Peyer's patch (tissue), 4 donors: Measurements from ENCODE around the gene SLC35B1. TPM values are rescaled to one million over a fixed set of nuclear protein-coding genes. Genes with fewer than 3 reads are reported as not detected.

Source experiments
- DNase-seq, 3 donors: peaks; one replicate each; pipeline ENCODE4 v3.0.0-alpha.2; 2017 to 2019
- H3K27ac ChIP-seq, 4 donors: fragments of 200-600 bp; sonication (generic); one replicate each; pipeline ENCODE4 v1.5.1; 2016 to 2019
- H3K27me3 ChIP-seq, 2 donors: fragments of 200-600 bp; sonication (generic); one replicate each; pipeline ENCODE4 v1.5.1; 2019
- H3K36me3 ChIP-seq, 3 donors: fragments of 200-600 bp; sonication (generic); one replicate each; pipeline ENCODE4 v1.5.1; 2016 to 2019
- H3K4me1 ChIP-seq, 4 donors: fragments of 200-600 bp; sonication (generic); one replicate each; pipeline ENCODE4 v1.5.1; 2016 to 2019
- H3K4me3 ChIP-seq, 4 donors: fragments of 200-600 bp; sonication (generic); 1 replicate in 3 of 4; 2 replicates in 1 of 4; pipeline ENCODE4 v1.5.1; 2016 to 2019; ENCODE audit warnings: mild to moderate bottlenecking in 1 of 4
- H3K9me3 ChIP-seq, 4 donors: fragments of 200-600 bp; sonication (generic); one replicate each; pipeline ENCODE4 v1.5.1; 2016 to 2019; ENCODE audit warnings: mild to moderate bottlenecking in 1 of 4
- POLR2A ChIP-seq, 2 donors: fragments of 450-650 bp; IDR thresholded peaks; one replicate each; pipeline ENCODE4 v1.5.1; 2017; ENCODE audit warnings: antibody characterized with exemption in 2 of 2, mild to moderate bottlenecking in 2 of 2, moderate library complexity in 2 of 2
- total RNA-seq, 4 donors: library from RNA; depleted of rRNA; stranded (reverse); fragments of >200 nt; gene quantifications; one replicate each; pipeline ENCODE4 v1.1.0, GENCODE V29; 2016
- TF ChIP-seq, protein P1 (sequence below), 6 experiments: fragments of 450-650 bp in 4 of 6; fragments of 200-600 bp in 2 of 6; sonication (generic) in 1 of 6; IDR thresholded peaks; one replicate each; pipeline ENCODE4 v1.5.1; 2017 to 2019; ENCODE audit warnings: antibody characterized with exemption in 6 of 6, mild to moderate bottlenecking in 3 of 6, moderate library complexity in 1 of 6

The SLC35B1 gene
- total RNA-seq, 4 donors from 2014 or later, result 42.1 to 115 (median 78.2) TPM

DNA sequence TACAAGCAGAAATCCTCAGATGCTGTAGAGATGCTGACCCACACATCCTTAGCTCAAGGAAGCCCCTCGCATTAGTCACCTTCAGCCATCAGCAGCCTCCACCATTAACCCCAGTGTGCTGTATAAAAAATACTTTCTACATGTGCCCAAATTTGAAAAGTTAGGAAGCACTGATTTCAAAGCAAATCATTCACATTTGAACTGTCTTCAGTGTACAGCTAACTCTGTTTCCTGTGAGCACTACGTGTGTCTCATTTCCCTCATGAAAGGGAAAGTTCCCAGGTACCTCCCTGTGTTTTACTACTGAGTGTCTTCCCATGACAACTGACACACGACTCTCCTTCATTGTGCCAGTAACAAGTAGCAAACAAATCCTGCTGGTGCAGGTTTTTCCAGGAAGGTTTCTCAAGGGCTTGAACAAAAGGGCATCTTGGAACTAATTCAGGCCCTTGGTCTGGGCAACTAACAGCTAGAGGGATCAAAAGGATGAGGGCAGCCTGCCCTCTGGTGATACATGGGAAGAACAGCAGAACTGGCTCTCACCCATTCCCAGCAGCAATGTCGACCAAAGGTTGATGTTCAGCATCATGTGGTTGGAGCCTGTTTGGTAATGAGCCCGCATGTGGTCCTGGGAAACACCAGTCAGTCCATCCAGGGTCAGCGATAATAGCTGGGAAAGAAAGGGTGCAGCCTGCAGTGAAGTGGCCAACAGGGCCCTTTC lies 4.0 kb downstream of the SLC35B1 start:
- H3K36me3 ChIP-seq, result peaks cover 0 to 62% (median 4%) of the 10 kb centered on the region in 3 donors
- TF ChIP-seq, protein P1, sequence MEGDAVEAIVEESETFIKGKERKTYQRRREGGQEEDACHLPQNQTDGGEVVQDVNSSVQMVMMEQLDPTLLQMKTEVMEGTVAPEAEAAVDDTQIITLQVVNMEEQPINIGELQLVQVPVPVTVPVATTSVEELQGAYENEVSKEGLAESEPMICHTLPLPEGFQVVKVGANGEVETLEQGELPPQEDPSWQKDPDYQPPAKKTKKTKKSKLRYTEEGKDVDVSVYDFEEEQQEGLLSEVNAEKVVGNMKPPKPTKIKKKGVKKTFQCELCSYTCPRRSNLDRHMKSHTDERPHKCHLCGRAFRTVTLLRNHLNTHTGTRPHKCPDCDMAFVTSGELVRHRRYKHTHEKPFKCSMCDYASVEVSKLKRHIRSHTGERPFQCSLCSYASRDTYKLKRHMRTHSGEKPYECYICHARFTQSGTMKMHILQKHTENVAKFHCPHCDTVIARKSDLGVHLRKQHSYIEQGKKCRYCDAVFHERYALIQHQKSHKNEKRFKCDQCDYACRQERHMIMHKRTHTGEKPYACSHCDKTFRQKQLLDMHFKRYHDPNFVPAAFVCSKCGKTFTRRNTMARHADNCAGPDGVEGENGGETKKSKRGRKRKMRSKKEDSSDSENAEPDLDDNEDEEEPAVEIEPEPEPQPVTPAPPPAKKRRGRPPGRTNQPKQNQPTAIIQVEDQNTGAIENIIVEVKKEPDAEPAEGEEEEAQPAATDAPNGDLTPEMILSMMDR (IDR thresholded peaks at IDR 0.05), result peak in 4 of 6 experiments; percentile 32 to 80 (median 72)
- TF ChIP-seq POLR2A (IDR thresholded peaks at IDR 0.05), result peak in 1 of 2 donors; percentile 49
- H3K27ac ChIP-seq, result peak overlapping the region in 3 of 4 donors; percentile 32 to 82 (median 67)
- H3K9me3 ChIP-seq, result no peaks in the 10 kb centered on the region
- peaks cover 3 to 34% (median 6%) of the 10 kb centered on the region in 4 donors for H3K4me1 ChIP-seq
- H3K4me3 ChIP-seq, result no peak overlapping the region
- DNase-seq, result peak in 2 of 3 donors; percentile 59 to 77
- H3K27me3 ChIP-seq, result no peaks in the 10 kb centered on the region

DNA sequence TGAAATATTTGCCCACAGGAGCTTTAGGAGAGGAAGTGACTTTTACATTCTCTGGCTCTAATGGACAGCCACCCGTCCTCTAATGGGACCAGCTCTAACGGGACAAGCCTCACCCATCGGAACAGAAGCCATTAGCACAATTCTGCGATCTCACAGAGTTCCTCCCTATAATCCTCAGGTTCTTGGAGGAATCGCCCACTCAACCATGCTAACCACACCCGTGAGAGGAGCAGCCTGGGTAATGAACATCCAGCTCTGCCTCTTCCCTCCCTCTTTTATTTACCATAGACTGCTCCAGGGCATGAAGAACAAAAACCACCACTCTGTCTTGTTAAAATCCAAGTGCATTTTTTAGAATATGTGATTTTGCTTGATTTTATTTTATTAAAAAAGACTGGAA lies 6.8 kb downstream of the SLC35B1 start:
- Histone ChIP-seq H3K27me3 (no peaks in the 10 kb centered on the region), H3K27ac (no peak overlapping the region), H3K36me3 (peaks cover 0 to 62% (median 4%) of the 10 kb centered on the region in 3 donors), H3K9me3 (no peaks in the 10 kb centered on the region), H3K4me3 (no peak overlapping the region), H3K4me1 (peaks cover 0 to 18% (median 0%) of the 10 kb centered on the region in 4 donors)
- DNase-seq, result no peak
- TF ChIP-seq POLR2A (IDR thresholded peaks at IDR 0.05), result no peak
- TF ChIP-seq, protein P1 (IDR thresholded peaks at IDR 0.05), result no peak

DNA sequence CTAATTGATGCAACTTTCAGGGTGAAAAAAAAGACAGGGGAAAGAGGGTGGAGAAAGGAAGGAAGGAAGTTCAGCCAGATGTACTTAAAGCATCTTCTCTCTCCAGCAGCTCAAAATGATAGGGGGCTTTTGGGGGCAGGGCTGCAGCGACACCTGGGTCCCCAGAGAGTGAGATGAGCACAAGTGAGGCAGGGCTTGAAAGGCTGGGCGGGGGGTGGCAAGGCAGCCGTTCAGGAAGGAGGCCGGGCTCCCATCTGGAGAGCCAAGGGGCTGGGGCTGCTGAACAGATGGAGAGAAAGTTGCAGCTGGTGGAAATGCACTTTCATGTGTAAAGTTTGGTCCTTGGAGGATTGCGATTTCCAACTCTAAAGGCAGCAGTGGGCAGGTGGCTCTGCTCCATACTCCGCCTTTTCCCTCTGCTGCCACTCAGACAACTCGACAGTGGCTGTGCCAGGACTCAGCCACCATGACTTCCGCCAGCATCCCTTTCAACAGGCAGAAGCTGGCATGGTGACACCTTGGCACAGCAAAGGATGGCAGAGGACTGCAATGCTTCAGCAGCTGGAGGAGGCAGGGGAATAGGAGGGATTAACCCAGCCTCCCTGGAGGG lies 7.7 kb downstream of the SLC35B1 start:
- H3K27me3 ChIP-seq, result no peaks in the 10 kb centered on the region
- no peak for DNase-seq
- no peak for TF ChIP-seq POLR2A (IDR thresholded peaks at IDR 0.05)
- TF ChIP-seq, protein P1 (IDR thresholded peaks at IDR 0.05), result no peak
- H3K4me3 ChIP-seq, result no peak overlapping the region
- H3K27ac ChIP-seq, result no peak overlapping the region
- H3K4me1 ChIP-seq, result peaks cover 0 to 12% (median 0%) of the 10 kb centered on the region in 4 donors
- peaks cover 0 to 55% (median 4%) of the 10 kb centered on the region in 3 donors for H3K36me3 ChIP-seq
- no peaks in the 10 kb centered on the region for H3K9me3 ChIP-seq

DNA sequence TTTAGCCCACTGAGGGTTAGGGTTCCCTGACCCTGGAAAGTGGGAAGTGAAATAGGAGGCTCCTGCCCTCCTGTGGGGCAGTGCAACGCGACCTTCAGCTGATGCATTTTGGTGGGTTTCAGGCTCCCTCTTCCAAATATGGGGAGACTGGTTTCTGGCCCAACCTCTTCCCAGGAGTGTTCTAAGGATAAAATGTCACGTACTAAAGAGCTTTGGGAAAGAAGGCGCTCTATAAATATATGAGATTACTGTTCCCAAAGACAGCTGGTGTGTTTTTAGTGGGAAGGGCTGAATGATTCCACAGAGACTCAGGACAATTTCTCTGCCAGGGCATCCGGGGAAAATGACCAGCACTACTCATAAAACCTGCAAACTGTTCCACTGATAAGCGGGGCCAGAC lies 9.8 kb downstream of the SLC35B1 start:
- H3K27me3 ChIP-seq, result no peaks in the 10 kb centered on the region
- H3K9me3 ChIP-seq, result no peaks in the 10 kb centered on the region
- H3K36me3 ChIP-seq, result peaks cover 0 to 34% (median 0%) of the 10 kb centered on the region in 3 donors
- no peak for DNase-seq
- H3K27ac ChIP-seq, result no peak overlapping the region
- H3K4me3 ChIP-seq, result no peak overlapping the region
- H3K4me1 ChIP-seq, result peaks cover 0 to 4% (median 0%) of the 10 kb centered on the region in 4 donors
- TF ChIP-seq POLR2A (IDR thresholded peaks at IDR 0.05), result no peak
- TF ChIP-seq, protein P1 (IDR thresholded peaks at IDR 0.05), result no peak

DNA sequence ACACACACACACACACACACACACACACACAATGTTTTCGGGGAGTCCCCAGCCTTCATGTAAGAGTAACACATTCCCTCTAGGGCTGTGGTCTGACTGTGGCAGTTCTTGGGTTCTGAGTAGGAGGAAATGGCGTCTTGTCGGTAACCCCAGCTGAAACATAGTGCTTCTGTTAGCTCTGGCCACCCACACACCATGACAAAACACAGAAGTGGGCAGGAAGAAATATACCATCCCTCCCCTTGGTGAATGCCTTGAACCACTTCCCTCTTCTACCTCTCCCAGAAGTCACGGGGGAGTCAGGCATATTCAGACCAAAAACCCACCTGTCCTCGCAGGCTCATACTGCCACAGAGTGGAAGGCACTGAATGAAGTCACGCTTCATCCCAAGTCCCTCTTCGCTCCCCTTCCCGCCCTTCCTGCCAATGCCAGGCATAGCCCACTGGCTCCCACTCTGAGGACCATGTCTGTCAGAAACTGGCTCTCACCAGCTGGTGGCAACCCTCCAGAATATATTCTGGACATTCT lies 11.5 kb downstream of the SLC35B1 start:
- H3K27me3 ChIP-seq, result no peaks in the 10 kb centered on the region
- H3K9me3 ChIP-seq, result no peaks in the 10 kb centered on the region
- H3K4me3 ChIP-seq, result no peak overlapping the region
- H3K4me1 ChIP-seq, result peaks cover 0 to 4% (median 0%) of the 10 kb centered on the region in 4 donors
- TF ChIP-seq POLR2A (IDR thresholded peaks at IDR 0.05), result no peak
- TF ChIP-seq, protein P1 (IDR thresholded peaks at IDR 0.05), result no peak
- peak in 2 of 3 donors; percentile 43 to 73 for DNase-seq
- H3K27ac ChIP-seq, result peak overlapping the region in 2 of 4 donors; percentile 19 to 32
- H3K36me3 ChIP-seq, result peaks cover 0 to 17% (median 0%) of the 10 kb centered on the region in 3 donors
